ENCODE measurements around the gene PAM16. TPM values are rescaled to one million over a fixed set of nuclear protein-coding genes. Genes with fewer than 3 reads are reported as not detected.

The PAM16 gene
- total and polyA plus RNA-seq, 2 of the 8 experiments (the other 6 are each of a cell fraction or from before 2014, with no cell fraction given): 78.3 to 198 TPM

DNA sequence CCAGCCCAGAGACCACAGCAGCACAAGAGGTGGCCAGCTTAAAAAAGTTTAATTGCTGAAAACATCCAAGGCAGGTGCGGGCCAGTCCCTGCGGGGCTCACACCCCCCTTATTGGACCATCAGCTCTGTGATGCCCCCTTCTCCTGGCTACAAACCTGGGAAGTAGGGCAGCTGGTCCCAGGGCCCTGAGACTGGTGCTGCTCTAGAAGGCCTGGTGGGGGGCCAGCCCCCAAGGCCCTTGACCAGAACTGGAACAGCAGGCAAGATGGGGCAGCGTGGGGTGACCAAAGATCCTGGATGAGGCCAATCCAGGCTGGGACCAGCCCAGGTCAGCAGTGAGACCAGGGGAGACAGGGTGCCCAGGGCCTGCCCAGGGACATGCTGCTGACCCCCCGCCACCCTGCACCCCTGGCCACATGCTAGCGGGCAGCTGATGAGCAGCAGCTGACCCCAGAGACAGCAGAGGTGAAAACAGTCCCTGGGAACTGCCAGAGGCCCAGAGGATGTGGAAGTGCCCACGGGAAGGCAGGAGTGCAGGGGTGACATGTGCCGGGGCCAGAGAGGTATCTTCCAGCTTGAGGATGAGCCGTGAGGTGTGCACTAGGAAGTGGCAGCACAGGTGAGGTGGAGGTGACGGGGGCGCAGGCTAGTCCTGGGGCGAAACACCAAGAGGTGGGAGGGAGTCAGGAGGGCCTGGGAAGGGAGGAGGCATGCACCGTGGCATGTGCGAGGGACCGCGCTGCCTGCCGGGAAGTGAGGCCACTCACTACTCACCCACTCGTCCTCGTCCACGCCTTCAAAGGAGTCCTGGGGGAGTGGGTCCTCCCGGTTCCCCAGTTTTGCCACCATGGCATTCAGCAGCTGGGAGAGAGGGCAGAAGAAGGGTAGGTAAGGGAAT, 3.6 kb upstream of the PAM16 start (continued):
- TF ChIP-seq, protein P1, sequence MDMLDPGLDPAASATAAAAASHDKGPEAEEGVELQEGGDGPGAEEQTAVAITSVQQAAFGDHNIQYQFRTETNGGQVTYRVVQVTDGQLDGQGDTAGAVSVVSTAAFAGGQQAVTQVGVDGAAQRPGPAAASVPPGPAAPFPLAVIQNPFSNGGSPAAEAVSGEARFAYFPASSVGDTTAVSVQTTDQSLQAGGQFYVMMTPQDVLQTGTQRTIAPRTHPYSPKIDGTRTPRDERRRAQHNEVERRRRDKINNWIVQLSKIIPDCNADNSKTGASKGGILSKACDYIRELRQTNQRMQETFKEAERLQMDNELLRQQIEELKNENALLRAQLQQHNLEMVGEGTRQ (IDR thresholded peaks at IDR 0.05; ENCODE audit: low read length): no peak
- no peak for TF ChIP-seq TBP (IDR thresholded peaks at IDR 0.05; ENCODE audit: low read depth, low read length)
- TF ChIP-seq, protein P2, sequence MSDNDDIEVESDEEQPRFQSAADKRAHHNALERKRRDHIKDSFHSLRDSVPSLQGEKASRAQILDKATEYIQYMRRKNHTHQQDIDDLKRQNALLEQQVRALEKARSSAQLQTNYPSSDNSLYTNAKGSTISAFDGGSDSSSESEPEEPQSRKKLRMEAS (IDR thresholded peaks at IDR 0.05): no peak
- no peak for TF ChIP-seq POU5F1 (IDR thresholded peaks at IDR 0.05; ENCODE audit: low read depth, low read length)
- no peak for TF ChIP-seq KDM4A (IDR thresholded peaks at IDR 0.05; ENCODE audit: low read depth, low read length, severe bottlenecking)
- no peak for TF ChIP-seq PHF8 (conservative IDR thresholded peaks at IDR 0.05; ENCODE audit: low read depth, low read length)
